Hematopoietic multipotent progenitor cell treated with erythropoietin and hydrocortisone succinate and interleukin-3 and kit ligand, for 15 days (in vitro differentiated cells): ENCODE data around the gene TNFSF10.

Experiments
- DNase-seq: peaks from one replicate; pipeline ENCODE4 v3.0.0-alpha.2; 2015; ENCODE audit warnings: low spot score

The TNFSF10 gene

DNA sequence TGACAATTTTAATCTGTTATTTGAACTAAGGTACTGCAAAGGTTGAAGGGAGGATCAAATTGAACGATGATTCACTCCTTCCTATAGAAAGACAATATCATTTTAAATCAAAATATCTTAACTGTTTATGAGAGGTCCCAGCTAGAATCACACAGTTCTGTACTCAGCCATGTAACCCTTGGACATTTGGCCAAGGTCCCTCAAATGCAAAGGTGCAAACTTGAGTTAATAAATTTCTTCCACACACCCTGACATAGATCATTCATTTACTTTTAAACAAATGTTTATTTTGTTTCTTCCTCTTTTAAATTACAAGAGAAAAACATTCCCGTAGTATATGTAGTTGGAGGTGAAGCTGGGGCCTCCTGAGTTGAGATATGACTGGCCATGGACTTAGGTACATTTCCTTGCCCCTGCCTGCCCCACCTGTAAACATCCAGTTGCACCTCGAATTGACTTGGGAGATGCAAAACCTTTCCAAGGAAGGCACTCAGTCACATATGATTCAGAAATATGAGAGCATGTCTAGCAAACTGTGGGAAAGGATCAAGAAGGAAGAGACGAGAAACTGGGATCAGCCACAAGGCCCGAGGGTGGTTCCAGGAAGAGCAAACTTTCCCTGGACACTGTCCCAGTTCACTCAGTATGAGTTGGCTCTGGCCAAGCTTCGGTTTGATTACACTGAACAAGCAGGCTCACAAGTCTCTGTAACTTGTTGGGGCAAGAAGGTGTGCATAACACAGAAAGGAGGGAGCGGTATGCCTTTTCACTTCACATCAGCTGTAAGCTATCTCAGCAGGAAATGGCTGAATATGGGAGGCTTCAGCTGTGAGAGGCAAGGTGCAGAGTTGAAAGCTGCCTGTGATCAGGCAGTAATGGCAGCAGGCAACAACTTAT lies 6.7 kb downstream of the TNFSF10 start:
- DNase-seq: no peak

DNA sequence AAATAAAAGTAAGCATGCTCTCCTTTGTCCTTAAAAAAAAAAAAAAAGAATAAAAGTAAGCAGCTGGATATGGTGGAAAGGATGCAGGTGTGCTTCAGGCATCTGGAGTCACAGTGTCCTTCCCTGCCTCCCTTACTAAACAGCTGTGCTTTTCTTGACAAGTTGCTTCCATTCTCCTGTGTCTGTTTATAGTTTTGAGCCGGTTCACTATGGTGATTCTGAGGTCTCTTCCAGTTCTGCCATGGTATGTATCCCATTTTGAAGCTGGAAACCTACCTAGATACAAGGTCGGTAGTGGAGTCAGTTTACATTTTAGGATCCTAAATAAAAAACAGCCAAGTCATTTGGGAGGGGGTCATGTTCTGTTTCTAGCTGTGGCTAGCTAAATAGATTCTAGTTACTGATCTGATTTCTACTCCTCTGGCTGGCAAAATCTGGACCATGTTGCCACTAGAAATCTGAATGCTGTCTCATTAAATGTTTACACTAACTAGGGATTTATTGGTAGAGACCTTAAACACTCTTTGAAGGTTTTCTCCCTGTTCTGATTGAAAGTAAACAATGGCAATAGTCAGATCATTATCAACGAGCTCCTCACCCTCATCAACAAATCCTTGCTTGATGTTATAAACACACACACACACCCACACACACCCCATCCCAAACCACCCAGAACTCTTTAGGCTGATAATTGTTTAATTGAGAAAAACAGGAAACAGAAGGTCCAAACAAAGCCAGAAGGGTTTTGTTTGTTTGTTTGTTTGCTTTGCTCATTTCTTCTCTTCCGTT lies 7.9 kb downstream of the TNFSF10 start:
- no peak for DNase-seq

DNA sequence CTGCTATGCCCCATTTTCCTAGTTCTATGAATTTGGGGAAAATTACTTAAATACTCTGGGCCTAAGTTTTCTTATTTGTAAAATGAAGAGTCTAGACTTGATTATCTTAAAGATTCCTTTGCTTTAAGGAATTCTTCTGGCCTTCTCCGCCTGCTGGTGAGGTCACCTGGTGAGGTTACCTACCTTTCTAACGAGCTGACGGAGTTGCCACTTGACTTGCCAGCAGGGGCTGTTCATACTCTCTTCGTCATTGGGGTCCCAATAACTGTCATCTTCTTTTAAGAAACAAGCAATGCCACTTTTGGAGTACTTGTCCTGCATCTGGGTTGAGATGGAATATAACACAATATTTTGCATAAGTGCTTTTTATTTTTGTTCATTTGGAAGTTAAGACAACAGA lies 8.6 kb downstream of the TNFSF10 start:
- no peak for DNase-seq

DNA sequence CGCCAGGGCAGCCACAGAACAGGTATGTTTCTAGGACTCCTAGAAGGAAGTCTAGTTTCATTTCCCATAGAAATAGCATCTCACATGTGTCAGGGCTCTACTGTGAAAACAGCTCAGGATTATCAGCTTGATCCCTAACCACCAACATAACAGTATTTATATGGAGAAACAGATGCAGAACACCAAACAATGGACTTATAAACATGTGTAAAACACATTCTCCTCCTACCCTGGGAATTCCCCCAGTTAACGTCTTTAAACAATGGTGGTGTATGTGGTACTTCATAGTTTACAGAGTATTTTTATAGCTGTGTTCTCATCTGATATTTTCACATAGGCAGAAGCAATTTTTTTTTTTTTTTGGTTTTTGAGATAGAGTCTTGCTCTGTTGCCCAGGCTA lies 9.7 kb downstream of the TNFSF10 start:
- DNase-seq: no peak

DNA sequence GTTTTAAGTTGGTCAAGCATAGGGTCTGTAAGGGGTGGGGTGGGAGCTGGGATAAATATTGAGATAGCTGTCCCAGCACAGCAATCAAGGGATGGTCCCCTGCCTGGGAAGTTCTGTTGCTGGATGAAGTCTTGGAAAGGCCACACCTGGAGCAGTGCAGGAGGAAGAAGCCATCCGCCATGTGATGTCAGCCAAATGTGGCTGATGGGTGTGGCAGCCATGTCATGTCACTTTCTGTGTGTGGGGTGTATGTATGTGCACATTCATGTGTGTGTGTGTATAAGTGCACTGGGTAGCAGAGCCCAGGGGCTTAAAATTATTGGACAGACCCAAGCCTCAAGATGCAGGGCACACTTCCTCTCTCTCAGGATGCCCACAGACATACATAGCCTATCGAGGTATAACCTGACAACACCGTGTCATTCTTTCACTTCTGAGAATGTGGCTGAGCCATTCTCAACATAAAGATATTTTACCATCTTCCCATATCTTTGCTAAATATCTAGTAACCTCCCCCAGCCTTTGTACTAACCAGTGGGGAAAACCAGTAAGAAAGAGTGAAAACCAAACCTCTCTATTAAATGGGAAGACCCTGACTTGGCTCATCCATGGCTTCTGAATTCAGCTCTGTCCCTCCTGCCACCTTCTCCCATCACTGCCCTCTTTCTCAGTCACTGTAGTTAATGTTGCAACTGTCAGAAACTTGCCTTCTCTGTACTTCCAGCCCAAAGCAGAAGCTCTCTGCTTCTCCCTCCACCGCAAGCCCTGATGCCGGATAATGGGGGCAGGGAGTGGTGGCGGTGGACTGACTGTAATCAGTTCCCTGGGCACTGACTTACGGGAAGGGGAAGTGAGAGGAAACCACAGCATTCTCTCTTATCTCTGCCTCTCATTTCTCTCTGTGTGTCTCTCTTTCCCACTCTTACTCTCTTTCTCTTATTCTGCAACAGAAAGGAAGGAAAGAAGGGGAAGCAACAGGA lies 11.2 kb downstream of the TNFSF10 start:
- DNase-seq: no peak

DNA sequence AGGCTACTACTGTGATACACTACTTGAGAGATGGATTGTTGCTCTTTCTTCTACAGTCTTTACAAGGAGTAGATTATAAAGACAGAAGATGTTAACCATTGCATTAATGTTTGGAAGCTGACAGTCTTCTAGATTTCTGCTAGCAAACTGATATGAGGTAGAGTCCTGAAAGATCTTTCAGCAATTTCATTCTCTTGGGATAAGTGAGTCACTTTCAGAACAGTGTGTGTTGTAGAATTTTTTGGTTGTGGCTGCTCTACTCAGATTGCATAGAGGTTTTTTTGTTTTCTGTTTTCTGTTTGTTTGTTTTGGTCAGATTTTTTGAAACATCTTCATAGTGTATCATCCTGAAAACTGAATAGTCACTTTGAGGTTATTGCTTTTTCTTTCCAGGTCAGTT lies 17.1 kb downstream of the TNFSF10 start:
- no peak for DNase-seq

DNA sequence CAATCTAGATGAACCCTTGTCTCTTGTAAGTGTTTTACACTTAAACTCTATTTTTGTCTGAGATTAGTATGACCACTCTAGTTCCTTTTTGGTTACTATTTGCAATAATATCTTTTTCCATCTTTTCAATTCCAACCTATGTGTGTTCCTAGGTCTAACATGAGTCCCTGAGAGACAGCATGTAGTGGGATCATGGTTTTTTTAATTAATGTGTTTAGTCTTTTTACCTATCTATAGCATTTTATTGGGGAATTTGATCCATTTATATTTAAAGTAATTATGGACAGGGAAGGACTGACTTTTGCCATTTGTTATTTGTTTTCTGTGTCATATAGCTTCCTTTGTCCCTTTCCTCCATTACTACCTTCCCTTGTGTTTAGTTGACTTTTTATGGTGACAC lies 21.7 kb downstream of the TNFSF10 start:
- no peak for DNase-seq

DNA sequence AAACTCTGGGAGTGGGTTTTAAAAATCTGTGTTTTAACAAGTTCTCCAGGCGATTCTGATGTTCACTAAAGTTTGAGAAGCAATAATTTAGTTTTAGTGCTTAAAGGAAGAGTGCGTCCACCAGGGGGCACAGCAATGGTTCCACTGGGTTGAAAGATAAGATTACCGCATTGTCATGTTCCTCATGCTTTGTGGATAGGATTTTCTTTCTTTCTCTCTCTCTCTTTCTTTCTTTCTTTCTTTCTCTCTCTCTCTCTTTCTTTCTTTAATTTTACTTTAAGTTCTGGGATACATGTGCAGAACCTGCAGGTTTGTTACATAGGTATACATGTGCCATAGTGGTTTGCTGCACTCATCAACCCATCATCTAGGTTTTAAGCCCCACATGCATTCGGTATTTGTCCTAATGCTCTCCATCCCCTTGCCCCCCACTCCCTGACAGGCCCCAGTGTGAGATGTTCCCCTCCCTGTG lies 33.0 kb downstream of the TNFSF10 start:
- peak; percentile 63 for DNase-seq

DNA sequence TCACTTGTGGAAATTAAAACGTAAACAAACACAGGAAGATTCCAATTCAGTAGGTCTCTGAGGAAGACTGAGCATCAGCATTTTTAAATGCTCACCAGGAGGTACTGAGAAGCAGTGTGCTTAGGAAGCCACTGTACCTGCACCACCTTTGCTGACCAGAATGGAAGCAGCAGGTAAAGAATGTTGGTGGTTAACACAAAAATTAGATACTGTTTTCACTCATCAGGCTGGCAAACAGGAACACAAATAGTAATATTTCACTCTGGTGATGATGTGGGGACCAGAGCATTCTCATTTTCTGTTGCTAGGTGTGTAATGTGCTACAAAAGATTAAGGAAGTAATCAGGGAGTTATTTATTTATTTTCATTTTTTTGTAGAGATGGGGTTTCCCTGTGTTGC lies 45.1 kb downstream of the TNFSF10 start:
- no peak for DNase-seq

DNA sequence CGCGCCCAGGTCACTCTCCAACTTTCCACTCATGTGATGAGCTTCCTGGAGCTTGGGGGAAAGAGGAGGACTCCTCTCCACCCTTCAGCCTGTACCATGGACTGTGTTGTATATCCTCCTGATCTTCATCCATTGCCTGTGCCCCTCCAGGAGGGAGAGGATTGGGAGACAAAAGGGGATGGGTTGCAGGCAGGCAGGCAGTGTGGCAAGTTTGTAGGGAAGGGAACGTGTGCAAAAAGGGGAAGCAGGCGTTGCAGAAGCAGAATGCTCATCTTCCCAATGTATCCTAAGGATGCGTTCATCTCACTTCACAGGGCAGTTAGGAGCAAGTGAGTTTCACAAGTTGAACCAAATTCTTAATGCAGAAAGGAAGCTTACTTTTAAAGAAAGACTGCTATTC lies 46.9 kb downstream of the TNFSF10 start:
- no peak for DNase-seq

DNA sequence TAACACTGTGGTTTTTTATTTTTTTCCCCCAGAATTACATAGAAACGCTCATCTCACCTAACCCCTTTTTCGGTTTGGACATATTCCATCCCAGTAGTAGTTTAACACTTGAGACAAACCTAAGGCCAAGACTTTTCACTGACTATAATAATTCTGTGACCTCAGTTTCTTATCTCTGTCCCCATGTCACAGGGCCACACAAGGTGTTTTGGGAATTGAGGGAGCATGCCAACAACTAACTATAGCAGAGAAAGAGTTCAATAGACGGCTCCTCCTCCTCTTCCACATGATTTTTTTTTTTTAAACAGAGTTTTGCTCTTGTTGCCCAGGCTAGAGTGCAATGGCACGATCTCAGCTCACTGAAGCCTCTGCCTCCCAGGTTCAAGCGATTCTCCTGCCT lies 47.5 kb downstream of the TNFSF10 start:
- no peak for DNase-seq

DNA sequence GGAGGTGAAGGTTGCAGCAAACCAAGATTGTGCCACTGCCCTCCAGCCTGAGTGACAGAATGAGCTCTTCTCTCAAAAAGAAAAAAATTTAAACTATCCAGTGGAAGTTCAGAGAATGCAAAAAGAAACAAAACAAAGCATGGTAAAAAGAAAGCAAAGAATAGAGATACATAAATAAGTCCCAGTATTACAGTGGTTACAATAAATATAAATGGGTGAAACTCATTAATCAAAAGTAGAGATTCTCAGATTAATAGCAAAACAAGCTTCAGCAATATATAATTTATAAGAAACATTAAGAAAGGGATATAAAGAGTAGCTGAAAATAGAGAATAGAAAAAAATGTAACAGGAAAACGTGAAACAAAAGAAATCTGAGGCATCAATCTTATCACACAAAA lies 51.3 kb downstream of the TNFSF10 start:
- no peak for DNase-seq

DNA sequence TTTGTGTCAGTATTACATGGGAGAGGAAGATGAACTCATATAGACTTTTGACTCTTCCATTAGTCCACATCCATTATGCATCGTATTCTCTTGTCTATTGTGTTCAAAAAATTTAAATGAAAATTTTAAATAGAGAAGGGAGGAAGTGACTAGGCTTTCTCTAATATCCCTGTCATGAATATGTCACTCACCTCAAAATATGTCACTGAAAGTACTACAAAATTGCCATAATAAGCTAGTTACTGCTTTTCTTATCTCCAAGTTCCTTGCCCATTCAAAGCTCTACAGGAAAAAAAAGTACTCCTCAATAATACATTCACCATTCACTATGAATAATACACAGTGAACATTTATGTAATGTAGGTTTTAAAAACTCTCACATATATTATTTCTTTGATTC lies 52.6 kb downstream of the TNFSF10 start:
- DNase-seq: no peak

DNA sequence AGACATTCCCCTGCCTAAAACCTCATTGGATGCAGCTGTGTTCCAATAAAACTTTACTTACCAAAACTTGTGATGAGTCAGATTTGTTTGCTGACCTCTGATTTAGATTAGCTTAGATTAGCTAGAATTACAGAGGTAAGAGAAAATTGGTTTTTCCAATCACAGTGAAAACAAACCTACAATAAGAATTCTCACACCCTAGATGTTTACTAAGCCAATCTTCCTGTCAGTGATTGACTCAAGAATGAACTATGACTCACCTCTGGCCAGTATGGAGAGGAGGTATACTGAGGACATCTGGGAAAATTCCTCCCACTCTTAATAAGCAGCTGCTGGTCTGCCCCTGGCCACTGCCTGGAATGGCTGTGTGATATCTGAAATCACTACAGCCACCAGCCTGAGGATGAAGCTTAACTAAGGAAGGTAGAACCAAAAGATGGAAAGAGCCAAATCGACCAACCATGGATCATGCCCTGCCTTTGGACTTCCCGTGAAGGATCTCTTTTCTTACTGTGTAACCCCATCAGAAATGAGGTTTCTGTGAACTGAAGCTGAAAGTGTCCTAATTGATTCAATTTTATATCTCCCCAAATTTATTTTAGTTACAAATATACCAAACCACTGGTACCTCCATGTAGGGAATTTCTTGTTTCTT lies 55.9 kb downstream of the TNFSF10 start:
- no peak for DNase-seq

DNA sequence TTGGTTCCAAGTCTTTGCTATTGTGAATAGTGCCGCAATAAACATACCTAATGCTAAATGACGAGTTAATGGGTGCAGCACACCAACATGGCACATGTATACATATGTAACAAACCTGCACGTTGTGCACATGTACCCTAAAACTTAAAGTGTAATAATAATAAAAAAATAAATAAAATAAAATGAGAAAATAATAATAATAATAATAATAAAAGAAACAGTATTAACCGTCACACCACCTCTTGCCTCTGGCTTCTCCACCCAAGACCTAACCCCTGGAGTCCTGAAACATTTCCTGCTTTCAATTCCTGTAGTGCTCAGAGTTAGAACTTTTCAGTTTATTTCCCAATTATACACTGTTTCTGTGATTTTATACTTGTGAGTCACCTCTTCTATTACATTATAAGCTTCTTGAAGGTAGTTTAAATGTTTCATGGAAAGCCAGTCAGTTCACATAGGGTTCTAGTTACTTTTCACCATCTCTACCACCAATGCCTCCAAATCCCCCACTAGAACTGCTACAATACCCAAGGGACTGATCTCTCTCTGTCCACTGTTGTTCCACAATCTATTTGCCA lies 56.6 kb downstream of the TNFSF10 start:
- DNase-seq: no peak

DNA sequence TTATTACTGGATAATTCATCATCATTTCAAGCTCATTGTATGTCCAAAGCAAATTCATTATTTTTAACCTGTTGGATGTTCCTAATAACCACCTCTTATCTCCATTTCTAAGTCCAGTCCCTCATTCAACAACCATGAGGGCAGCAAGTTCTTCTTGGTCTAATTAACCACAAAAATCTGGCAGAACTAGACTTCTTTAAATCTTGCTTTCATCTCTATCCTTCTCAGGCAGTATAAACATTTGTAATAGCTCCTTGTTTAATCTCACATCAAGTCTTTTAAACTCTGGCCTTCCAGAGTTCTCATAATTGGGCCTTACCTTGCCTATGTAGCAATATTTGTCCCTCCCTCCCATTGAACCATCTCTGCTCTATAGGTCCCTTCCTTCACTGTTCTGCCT lies 57.9 kb downstream of the TNFSF10 start:
- no peak for DNase-seq

DNA sequence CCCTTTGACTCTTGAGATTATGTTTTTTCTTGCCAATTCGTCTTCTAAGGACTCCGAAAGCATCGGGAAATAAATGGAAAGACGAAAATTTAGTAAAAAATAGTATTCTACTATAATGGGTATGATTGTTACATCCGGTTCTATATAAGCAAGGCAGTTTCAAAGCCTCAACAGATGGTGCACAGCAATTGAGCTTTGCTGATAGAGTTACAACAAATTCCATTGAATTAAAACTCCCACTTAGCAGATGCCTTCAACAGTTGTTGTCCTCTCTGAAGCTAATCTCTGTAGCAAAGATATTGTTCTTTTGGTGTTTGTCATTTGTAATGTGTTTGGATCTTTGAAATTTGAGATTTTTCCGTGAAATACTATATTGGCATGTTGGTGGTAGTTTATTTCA lies 58.9 kb downstream of the TNFSF10 start:
- DNase-seq: no peak

DNA sequence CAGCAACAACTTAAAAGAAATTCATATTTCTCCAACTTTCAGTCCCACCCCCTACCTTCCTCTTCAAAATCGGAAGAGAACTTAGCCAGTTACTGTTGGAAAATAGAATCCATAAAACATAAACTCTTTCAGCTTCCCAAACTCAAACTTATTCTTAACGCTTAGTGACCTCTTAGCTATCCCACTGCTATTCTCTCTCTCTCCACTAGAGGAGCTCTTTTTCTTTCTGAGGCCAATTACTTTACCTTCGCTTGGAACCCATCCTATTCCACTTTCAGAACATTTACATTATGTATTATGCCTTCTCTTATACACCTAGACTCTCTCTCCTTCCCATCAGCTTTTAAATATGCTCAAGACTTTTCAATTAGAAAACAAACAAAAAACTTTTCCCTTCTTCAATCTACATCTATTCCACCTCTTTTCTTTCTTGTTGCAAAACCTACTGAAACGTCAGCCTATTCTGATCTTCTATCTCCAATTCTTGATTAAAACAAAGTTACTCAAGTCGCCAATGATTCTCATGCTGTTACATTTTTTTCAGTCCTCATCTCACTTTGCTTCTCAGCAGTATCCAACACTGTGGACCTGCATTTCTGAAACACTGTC lies 61.6 kb downstream of the TNFSF10 start:
- peak; percentile 45 for DNase-seq

DNA sequence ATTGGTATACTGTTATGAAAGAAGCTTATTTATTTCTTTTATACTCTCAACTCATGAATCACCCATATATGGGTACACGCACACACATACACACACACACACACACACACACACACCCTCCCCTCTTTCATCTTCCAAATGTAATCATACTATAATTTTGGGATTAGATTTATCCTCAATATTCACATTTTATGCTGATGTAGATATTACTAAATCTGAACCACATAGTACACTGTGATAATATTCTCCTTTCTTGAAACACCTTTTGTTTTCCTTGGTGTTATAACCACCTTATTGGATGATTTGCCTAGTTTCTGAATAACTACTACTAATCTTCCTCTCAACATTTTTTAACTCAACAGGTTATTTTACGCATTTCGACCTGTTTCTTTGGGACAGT lies 66.8 kb downstream of the TNFSF10 start:
- no peak for DNase-seq
